ENCODE results near the gene PIAS4. TPM values are rescaled to one million over a fixed set of nuclear protein-coding genes. Genes with fewer than 3 reads are reported as not detected.

PIAS4 gene
- total and polyA plus RNA-seq, 2 of the 13 experiments (the other 11 are each of a cell fraction or from before 2014, with no cell fraction given): 9.0 to 20.1 TPM

- TF ChIP-seq ZNF503 (CRISPR knock-in tag; IDR thresholded peaks at IDR 0.05): no peak
- no peak for TF ChIP-seq ZBTB44 (CRISPR knock-in tag; IDR thresholded peaks at IDR 0.05)
- no peak for TF ChIP-seq RCOR2 (CRISPR knock-in tag; IDR thresholded peaks at IDR 0.05)
- peak; percentile 5; the same call in 1 of the 2 replicates for TF ChIP-seq SAP130 (CRISPR knock-in tag; IDR thresholded peaks at IDR 0.05; ENCODE audit: low read depth)
- TF ChIP-seq POLR2AphosphoS2 (IDR thresholded peaks at IDR 0.05; ENCODE audit: low read depth, low read length): no peak
- TF ChIP-seq PATZ1 (CRISPR knock-in tag; IDR thresholded peaks at IDR 0.05): 0 out of 2 replicates have a peak, but pooled peaks have one; percentile 9
- TF ChIP-seq IKZF1 (IDR thresholded peaks at IDR 0.05): no peak
- TF ChIP-seq PHF20 (CRISPR knock-in tag; IDR thresholded peaks at IDR 0.05): no peak
- no peak for TF ChIP-seq ZNF703 (CRISPR knock-in tag; IDR thresholded peaks at IDR 0.05; ENCODE audit: borderline replicate concordance)
- TF ChIP-seq STAG1 (CRISPR knock-in tag; IDR thresholded peaks at IDR 0.05): no peak
- no peak for TF ChIP-seq REL (CRISPR knock-in tag; conservative IDR thresholded peaks at IDR 0.05)
- peak; percentile 32; the same call in 1 of the 2 replicates for TF ChIP-seq MAX (IDR thresholded peaks at IDR 0.05)
- TF ChIP-seq SIN3A (IDR thresholded peaks at IDR 0.05; ENCODE audit: borderline replicate concordance, low read depth, low read length): no peak
- TF ChIP-seq CREBL2 (CRISPR knock-in tag; IDR thresholded peaks at IDR 0.05; ENCODE audit: borderline replicate concordance): no peak
- TF ChIP-seq ZNF318 (CRISPR knock-in tag; IDR thresholded peaks at IDR 0.05): no peak
These were observed 59.3 kb downstream of the PIAS4 start, which contains the start of gene ZBTB7A (continued) for GRCh38 chr19:4066682-4067395.

Data from HepG2 (cell line).